Right atrium auricular region (tissue), 2 donors: ENCODE measurements around the gene HCAR2. TPM values are rescaled to one million over a fixed set of nuclear protein-coding genes. Genes with fewer than 3 reads are reported as not detected.
"Not testable (repeated sequence)": the region's sequence is repeated elsewhere in the genome, so short reads cannot be mapped to it uniquely, and the experiment has no call there.

ENCODE experiments used
- DNase-seq: peaks from one replicate; pipeline ENCODE4 v3.0.0-alpha.2; 2019; ENCODE audit warnings: low spot score
- H3K27ac ChIP-seq, 2 donors: fragments of 200-600 bp; sonication (generic); 1 replicate in 1 of 2; 2 replicates in 1 of 2; pipeline ENCODE4 v1.5.1; 2016 to 2019
- H3K27me3 ChIP-seq, 2 donors: fragments of 200-600 bp; sonication (generic); one replicate each; pipeline versions ENCODE4 v1.5.1 to v1.6.0; 2017 to 2019
- H3K36me3 ChIP-seq: fragments of 200-600 bp; sonication (generic); one replicate; pipeline ENCODE4 v1.5.1; 2016
- H3K4me1 ChIP-seq, 2 donors: fragments of 200-600 bp; sonication (generic); one replicate each; pipeline versions ENCODE4 v1.5.1 to v1.6.0; 2017 to 2019
- H3K4me3 ChIP-seq, 2 donors: fragments of 200-600 bp; sonication (generic); 1 replicate in 1 of 2; 2 replicates in 1 of 2; pipeline ENCODE4 v1.5.1; 2017 to 2019; ENCODE audit warnings: mild to moderate bottlenecking in 1 of 2, moderate library complexity in 1 of 2
- H3K9me3 ChIP-seq, 2 donors: fragments of 200-600 bp; sonication (generic); one replicate each; pipeline ENCODE4 v1.5.1; 2019
- CTCF ChIP-seq, 2 donors: fragments of 200-600 bp; sonication (generic); IDR thresholded peaks; one replicate each; pipeline ENCODE4 v1.5.1; 2019; ENCODE audit warnings: antibody characterized with exemption in 2 of 2
- total RNA-seq, 2 donors: library from RNA; depleted of rRNA; stranded (reverse); fragments of >200 nt; gene quantifications; one replicate each; pipeline ENCODE4 v1.1.0, GENCODE V29; 2016

The HCAR2 gene
- total RNA-seq, 2 donors from 2014 or later, result 0.79 TPM; not detected in 1

- H3K9me3 ChIP-seq, result no peaks in the 10 kb centered on the region
- no peaks in the 10 kb centered on the region for H3K4me1 ChIP-seq
- no peak for DNase-seq
- no peaks in the 10 kb centered on the region for H3K27me3 ChIP-seq
- no peaks in the 10 kb centered on the region for H3K36me3 ChIP-seq
- no peak overlapping the region for H3K27ac ChIP-seq
- TF ChIP-seq CTCF (IDR thresholded peaks at IDR 0.05), result no peak
- H3K4me3 ChIP-seq, result no peak overlapping the region
Observed at GRCh38 chr12:122691566-122691965, 11.6 kb downstream of the HCAR2 start.

- no peak overlapping the region for H3K4me3 ChIP-seq
- H3K36me3 ChIP-seq, result no peaks in the 10 kb centered on the region
- H3K9me3 ChIP-seq, result no peaks in the 10 kb centered on the region
- no peak for TF ChIP-seq CTCF (IDR thresholded peaks at IDR 0.05)
- no peaks in the 10 kb centered on the region for H3K27me3 ChIP-seq
- no peak overlapping the region for H3K27ac ChIP-seq
- no peak for DNase-seq
- H3K4me1 ChIP-seq, result no peaks in the 10 kb centered on the region
Observed at GRCh38 chr12:122688291-122688690, 14.9 kb downstream of the HCAR2 start.

GRCh38 chr12:122687086-122687485 lies 16.1 kb downstream of the HCAR2 start:
- no peak overlapping the region for H3K4me3 ChIP-seq
- TF ChIP-seq CTCF (IDR thresholded peaks at IDR 0.05), result no peak
- H3K36me3 ChIP-seq, result no peaks in the 10 kb centered on the region
- no peaks in the 10 kb centered on the region for H3K4me1 ChIP-seq
- H3K27me3 ChIP-seq, result no peaks in the 10 kb centered on the region
- H3K27ac ChIP-seq, result no peak overlapping the region
- DNase-seq, result no peak
- no peaks in the 10 kb centered on the region for H3K9me3 ChIP-seq

- TF ChIP-seq CTCF (IDR thresholded peaks at IDR 0.05), result no peak
- Histone ChIP-seq H3K4me3 (no peak overlapping the region), H3K27ac (no peak overlapping the region), H3K4me1 (no peaks in the 10 kb centered on the region), H3K27me3 (no peaks in the 10 kb centered on the region), H3K9me3 (no peaks in the 10 kb centered on the region), H3K36me3 (no peaks in the 10 kb centered on the region)
- DNase-seq, result no peak
Observed at GRCh38 chr12:122686538-122686937, 16.6 kb downstream of the HCAR2 start.

- no peak for TF ChIP-seq CTCF (IDR thresholded peaks at IDR 0.05)
- Histone ChIP-seq H3K36me3 (no peaks in the 10 kb centered on the region), H3K27me3 (no peaks in the 10 kb centered on the region), H3K4me3 (no peak overlapping the region), H3K9me3 (no peaks in the 10 kb centered on the region), H3K4me1 (no peaks in the 10 kb centered on the region), H3K27ac (no peak overlapping the region)
- DNase-seq, result no peak
Observed at GRCh38 chr12:122684297-122684813, 18.8 kb downstream of the HCAR2 start.

- H3K27me3 ChIP-seq, result no peaks in the 10 kb centered on the region
- TF ChIP-seq CTCF (IDR thresholded peaks at IDR 0.05), result no peak
- H3K27ac ChIP-seq, result no peak overlapping the region
- no peaks in the 10 kb centered on the region for H3K4me1 ChIP-seq
- H3K36me3 ChIP-seq, result no peaks in the 10 kb centered on the region
- DNase-seq, result no peak
- no peak overlapping the region for H3K4me3 ChIP-seq
- H3K9me3 ChIP-seq, result no peaks in the 10 kb centered on the region
Observed at GRCh38 chr12:122681814-122682213, 21.3 kb downstream of the HCAR2 start.

GRCh38 chr12:122680989-122681388 lies 22.2 kb downstream of the HCAR2 start:
- DNase-seq, H3K27ac ChIP-seq, H3K4me1 ChIP-seq, H3K9me3 ChIP-seq, H3K4me3 ChIP-seq, H3K27me3 ChIP-seq, H3K36me3 ChIP-seq: not testable (repeated sequence)

- not testable (repeated sequence) for H3K4me1 ChIP-seq, DNase-seq
Observed at GRCh38 chr12:122676781-122677180, 26.4 kb downstream of the HCAR2 start.

GRCh38 chr12:122676015-122676414 lies 27.1 kb downstream of the HCAR2 start:
- H3K9me3 ChIP-seq, H3K27me3 ChIP-seq, H3K4me1 ChIP-seq, DNase-seq, H3K36me3 ChIP-seq, H3K27ac ChIP-seq, H3K4me3 ChIP-seq: not testable (repeated sequence)

More at GRCh38 chr12:122676781-122677180, 26.4 kb downstream of the HCAR2 start:
- H3K27ac ChIP-seq, H3K36me3 ChIP-seq, H3K9me3 ChIP-seq, H3K27me3 ChIP-seq, H3K4me3 ChIP-seq: not testable (repeated sequence)
